Measurements from ENCODE around the gene WT1.

Gene WT1

GRCh38 chr11:32388365-32388764 lies 47.0 kb downstream of the WT1 start:
- FAIRE-seq (no peak), DNase-seq (ENCODE audit: insufficient read length, low spot score) (no peak)
- TF ChIP-seq CTCF (IDR thresholded peaks at IDR 0.05; ENCODE audit: insufficient read depth, missing control alignments) = no peak

DNA sequence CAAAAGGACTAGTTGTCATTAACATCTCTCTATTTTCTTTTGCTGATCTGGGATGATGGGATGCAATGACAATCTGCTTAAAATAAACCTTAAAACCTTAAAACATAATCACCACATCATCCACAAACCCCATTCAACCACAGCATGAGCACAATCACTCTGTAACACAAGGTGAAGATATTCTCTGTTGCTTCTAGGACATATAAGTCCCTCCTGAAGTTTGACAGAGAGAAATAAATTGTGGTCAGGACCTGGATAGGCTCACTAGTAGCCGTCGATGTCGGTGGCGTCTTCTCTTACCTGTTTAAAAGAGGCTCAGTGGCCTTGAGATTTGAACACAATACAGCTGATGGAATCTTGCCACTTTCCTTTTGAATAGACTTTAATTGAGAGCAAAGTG lies 47.9 kb downstream of the WT1 start:
- DNase-seq (ENCODE audit: insufficient read length, low spot score) (no peak), FAIRE-seq (no peak)
- no peak for TF ChIP-seq CTCF (IDR thresholded peaks at IDR 0.05; ENCODE audit: insufficient read depth, missing control alignments)

DNA sequence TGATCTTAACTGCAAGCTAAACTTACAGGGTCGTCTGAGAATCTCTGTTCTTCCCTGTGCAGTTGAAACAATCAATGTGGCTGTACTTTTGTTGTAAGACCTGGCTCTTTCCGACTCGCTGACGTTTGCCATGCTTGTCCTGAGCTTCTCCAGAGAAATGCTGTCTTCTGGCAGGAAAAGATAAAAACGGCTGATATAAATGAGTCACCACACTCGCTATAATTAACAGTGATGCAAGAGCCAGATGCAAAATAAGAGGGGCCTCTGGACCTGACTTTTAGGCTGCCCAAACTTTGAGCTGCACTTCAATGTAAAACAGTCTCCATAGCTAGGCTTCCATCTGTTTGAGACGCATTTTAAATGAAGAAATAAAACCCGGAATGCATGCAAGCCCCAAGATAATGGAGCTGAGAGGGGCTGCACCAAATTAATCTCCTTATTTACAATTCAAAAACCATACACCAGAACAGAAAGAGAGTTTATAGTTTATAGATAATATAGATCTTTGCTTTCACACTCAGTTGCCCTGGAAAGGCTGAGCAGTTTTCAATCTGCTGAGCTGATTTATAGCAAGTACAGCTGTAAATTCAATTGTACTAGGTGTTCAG lies 48.5 kb downstream of the WT1 start:
- TF ChIP-seq CTCF (IDR thresholded peaks at IDR 0.05; ENCODE audit: insufficient read depth, missing control alignments) = no peak
- no peak for DNase-seq (ENCODE audit: insufficient read length, low spot score)
- FAIRE-seq = no peak

DNA sequence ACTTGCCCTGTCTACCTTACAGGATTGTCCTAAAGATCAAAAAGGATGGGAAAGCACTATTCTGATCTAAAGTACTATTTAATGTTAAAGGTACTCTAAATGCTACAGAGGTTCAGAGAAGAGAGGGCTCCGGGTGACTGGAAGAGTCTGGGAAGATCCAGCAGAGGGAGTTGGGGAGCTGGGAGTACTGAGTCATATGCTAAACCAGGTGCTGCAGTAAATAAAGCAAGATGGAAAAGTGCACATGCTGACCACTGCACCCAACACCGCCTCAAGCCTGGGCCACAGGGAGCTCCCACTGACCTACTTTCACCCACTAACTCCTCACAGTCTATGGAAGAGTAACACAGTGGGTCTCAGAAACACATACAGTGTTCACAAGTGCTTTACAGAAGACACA lies 49.3 kb downstream of the WT1 start:
- peak; percentile 11 for TF ChIP-seq CTCF (IDR thresholded peaks at IDR 0.05; ENCODE audit: insufficient read depth, missing control alignments)
- no peak for FAIRE-seq
- no peak for DNase-seq (ENCODE audit: insufficient read length, low spot score)

GRCh38 chr11:32382339-32383049 lies 52.8 kb downstream of the WT1 start:
- TF ChIP-seq CTCF (IDR thresholded peaks at IDR 0.05; ENCODE audit: insufficient read depth, missing control alignments) = no peak
- FAIRE-seq = no peak
- DNase-seq (ENCODE audit: insufficient read length, low spot score) = no peak

DNA sequence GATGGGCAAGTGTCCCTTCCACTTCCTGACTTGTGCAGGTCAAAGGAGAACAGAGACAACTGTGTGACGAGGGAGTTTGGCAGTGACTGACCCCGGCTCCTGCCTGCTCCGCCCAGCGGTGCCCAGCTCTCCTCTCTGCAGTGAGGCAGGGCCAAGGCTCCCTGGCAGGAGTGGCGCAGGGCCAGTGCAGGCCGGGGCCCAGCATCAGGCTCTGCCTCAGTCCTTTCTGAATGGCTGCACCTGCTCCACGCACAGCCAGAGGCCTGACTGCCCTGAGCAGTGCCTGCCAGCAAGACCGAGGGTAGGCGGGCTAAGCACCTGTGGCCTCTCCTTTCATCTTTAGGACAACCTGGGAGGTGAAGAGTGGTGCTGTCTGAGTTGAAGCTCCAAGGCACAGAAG lies 54.2 kb downstream of the WT1 start:
- no peak for FAIRE-seq
- TF ChIP-seq CTCF (IDR thresholded peaks at IDR 0.05; ENCODE audit: insufficient read depth, missing control alignments) = no peak
- DNase-seq (ENCODE audit: insufficient read length, low spot score) = no peak

GRCh38 chr11:32379719-32380118 lies 55.6 kb downstream of the WT1 start:
- DNase-seq (ENCODE audit: insufficient read length, low spot score) = no peak
- TF ChIP-seq CTCF (IDR thresholded peaks at IDR 0.05; ENCODE audit: insufficient read depth, missing control alignments) = no peak
- FAIRE-seq = no peak
